HepG2 (cell line): ENCODE measurements around the gene TESK1. TPM values are rescaled to one million over a fixed set of nuclear protein-coding genes. Genes with fewer than 3 reads are reported as not detected.

Experiments used
- EED ChIP-seq: sonication (generic); formaldehyde crosslinking; IDR thresholded peaks from 2 replicates; pipeline ENCODE4 v1.5.0; 2020; ENCODE audit warnings: mild to moderate bottlenecking, missing genetic modification reagents
- GATAD2A ChIP-seq: IDR thresholded peaks from 2 replicates; pipeline ENCODE4 v1.6.1; 2016
- GMEB1 ChIP-seq: sonication (generic); formaldehyde crosslinking; IDR thresholded peaks from 2 replicates; pipeline ENCODE4 v1.5.1; 2020; ENCODE audit warnings: missing genetic modification reagents, mild to moderate bottlenecking, borderline replicate concordance
- HOXA3 ChIP-seq: sonication (generic); formaldehyde crosslinking; IDR thresholded peaks from 2 replicates; pipeline ENCODE4 v1.5.0; 2020; ENCODE audit warnings: missing genetic modification reagents
- HOXD1 ChIP-seq: sonication (generic); formaldehyde crosslinking; IDR thresholded peaks from 2 replicates; pipeline ENCODE4 v1.5.0; 2020; ENCODE audit warnings: missing genetic modification reagents
- KAT2B ChIP-seq: fragments of 150-350 bp; IDR thresholded peaks from 2 replicates; pipeline ENCODE4 v1.6.1; 2014; ENCODE audit warnings: low read depth, low read length, borderline replicate concordance
- KLF11 ChIP-seq: IDR thresholded peaks from 2 replicates; pipeline ENCODE4 v1.6.1; 2016; ENCODE audit warnings: missing compliant biosample characterization
- MTERF4 ChIP-seq: sonication (generic); formaldehyde crosslinking; IDR thresholded peaks from 2 replicates; pipeline ENCODE4 v1.8.0; 2023; ENCODE audit warnings: mild to moderate bottlenecking, missing genetic modification reagents
- MTF1 ChIP-seq: sonication (generic); formaldehyde crosslinking; IDR thresholded peaks from 2 replicates; pipeline ENCODE4 v1.5.0; 2020; ENCODE audit warnings: missing genetic modification reagents
- NR2F2 ChIP-seq: IDR thresholded peaks from 2 replicates; pipeline ENCODE4 v1.6.1; 2012; ENCODE audit warnings: low read depth, inconsistent platforms, borderline replicate concordance
- PAF1 ChIP-seq: IDR thresholded peaks from 2 replicates; pipeline ENCODE4 v1.6.1; 2016; ENCODE audit warnings: missing genetic modification reagents, missing compliant biosample characterization
- RBM22 ChIP-seq: fragments of 200-400 bp; formaldehyde crosslinking; optimal IDR thresholded peaks from 2 replicates; pipeline ENCODE3; 2017; ENCODE audit warnings: mild to moderate bottlenecking, low read length, moderate library complexity
- REXO4 ChIP-seq: sonication (generic); formaldehyde crosslinking; IDR thresholded peaks from 2 replicates; pipeline ENCODE4 v1.8.0; 2022; ENCODE audit warnings: missing genetic modification reagents, mild to moderate bottlenecking, borderline replicate concordance
- SMC3 ChIP-seq: IDR thresholded peaks from 2 replicates; pipeline ENCODE4 v1.6.1; 2011; ENCODE audit warnings: low read length, improper control_type of control experiment
- U2AF2 ChIP-seq: fragments of 200-400 bp; formaldehyde crosslinking; IDR thresholded peaks from 2 replicates; pipeline ENCODE4 v1.6.1; 2017; ENCODE audit warnings: low read depth, mild to moderate bottlenecking, low read length
- XRCC5 ChIP-seq: fragments of 200-400 bp; formaldehyde crosslinking; optimal IDR thresholded peaks from 2 replicates; pipeline ENCODE3; 2017; ENCODE audit warnings: mild to moderate bottlenecking, low read length
- ZBTB7A ChIP-seq: sonication (generic); formaldehyde crosslinking; IDR thresholded peaks from 2 replicates; pipeline ENCODE4 v1.8.0; 2022; ENCODE audit warnings: mild to moderate bottlenecking, missing genetic modification reagents
- ZFP36L2 ChIP-seq: sonication (generic); formaldehyde crosslinking; IDR thresholded peaks from 2 replicates; pipeline ENCODE4 v1.4.0; 2020; ENCODE audit warnings: missing genetic modification reagents
- ZNF207 ChIP-seq: fragments of 450-650 bp; IDR thresholded peaks from 2 replicates; pipeline ENCODE4 v1.6.1; 2016; ENCODE audit warnings: antibody characterized with exemption, borderline replicate concordance
- ZNF251 ChIP-seq: sonication (generic); formaldehyde crosslinking; IDR thresholded peaks from 2 replicates; pipeline ENCODE4 v1.9.0; 2021; ENCODE audit warnings: mild to moderate bottlenecking, missing genetic modification reagents
- ZNF260 ChIP-seq: sonication (generic); formaldehyde crosslinking; IDR thresholded peaks from 2 replicates; pipeline ENCODE4 v1.4.0; 2020; ENCODE audit warnings: missing genetic modification reagents, low read depth, mild to moderate bottlenecking, borderline replicate concordance
- ZNF777 ChIP-seq: sonication (generic); formaldehyde crosslinking; IDR thresholded peaks from 2 replicates; pipeline ENCODE4 v1.4.0; 2020; ENCODE audit warnings: missing genetic modification reagents
- ZSCAN29 ChIP-seq: sonication (generic); formaldehyde crosslinking; conservative IDR thresholded peaks from 2 replicates; pipeline ENCODE4 v1.4.0; 2020; ENCODE audit warnings: mild to moderate bottlenecking, missing genetic modification reagents
- polyA plus RNA-seq, 8 experiments: library from polyadenylated mRNA; depleted of rRNA in 3 of 8; stranded (reverse) in 7 of 8; unstranded in 1 of 8; fragments of >200 nt; fragmentation: Illumina TruSeq in 4 of 8; extraction: Trizol in 4 of 8; gene quantifications; 2 replicates each; pipeline versions ENCODE4 v1.2.1 to v1.2.3, GENCODE V29; 2011 to 2016; ENCODE audit warnings: low read depth in 4 of 8, missing spikeins in 1 of 8, mixed read lengths in 1 of 8; ENCODE audit not compliant: insufficient read depth in 1 of 8
- total RNA-seq, 5 experiments: library from RNA; depleted of rRNA; stranded (reverse); fragments of >200 nt; fragmentation: Illumina TruSeq; extraction: Trizol; gene quantifications; 2 replicates each; pipeline ENCODE4 v1.2.3, GENCODE V29; 2016; ENCODE audit warnings: low read depth in 1 of 5
- TF ChIP-seq, protein P1 (sequence below): sonication (generic); formaldehyde crosslinking; IDR thresholded peaks from 2 replicates; pipeline ENCODE4 v1.9.0; 2022; ENCODE audit warnings: missing genetic modification reagents, mild to moderate bottlenecking, borderline replicate concordance
- TF ChIP-seq, protein P2 (sequence below): sonication (generic); formaldehyde crosslinking; IDR thresholded peaks from 2 replicates; pipeline ENCODE4 v1.8.0; 2022; ENCODE audit warnings: mild to moderate bottlenecking, missing genetic modification reagents, borderline replicate concordance
- TF ChIP-seq, protein P3 (sequence below): sonication (generic); formaldehyde crosslinking; IDR thresholded peaks from 2 replicates; pipeline ENCODE4 v1.4.0; 2020; ENCODE audit warnings: mild to moderate bottlenecking, missing genetic modification reagents

TESK1 gene
- total and polyA plus RNA-seq, 2 of the 13 experiments (the other 11 are each of a cell fraction or from before 2014, with no cell fraction given), result 7.3 to 13.6 TPM

- TF ChIP-seq HOXA3 (CRISPR knock-in tag) (peak; percentile 90), U2AF2 (no peak), GMEB1 (CRISPR knock-in tag) (peak; percentile 91), REXO4 (CRISPR knock-in tag) (no peak), ZNF777 (0 out of 2 replicates have a peak, but pooled peaks have one; percentile 72), HOXD1 (CRISPR knock-in tag) (0 out of 2 replicates have a peak, but pooled peaks have one; percentile 65), KLF11 (CRISPR knock-in tag) (peak; percentile 94), MTF1 (CRISPR knock-in tag) (no peak), GATAD2A (CRISPR knock-in tag) (peak; percentile 62), KAT2B (no peak), ZSCAN29 (no peak), MTERF4 (CRISPR knock-in tag) (no peak), ZBTB7A (peak; percentile 91), ZNF260 (CRISPR knock-in tag) (no peak), SMC3 (no peak), ZNF207 (no peak), ZNF251 (CRISPR knock-in tag) (no peak), ZFP36L2 (no peak), RBM22 (no peak), NR2F2 (no peak), XRCC5 (peak; percentile 78), EED (CRISPR knock-in tag) (no peak), PAF1 (CRISPR knock-in tag) (no peak)
- TF ChIP-seq, protein P1, sequence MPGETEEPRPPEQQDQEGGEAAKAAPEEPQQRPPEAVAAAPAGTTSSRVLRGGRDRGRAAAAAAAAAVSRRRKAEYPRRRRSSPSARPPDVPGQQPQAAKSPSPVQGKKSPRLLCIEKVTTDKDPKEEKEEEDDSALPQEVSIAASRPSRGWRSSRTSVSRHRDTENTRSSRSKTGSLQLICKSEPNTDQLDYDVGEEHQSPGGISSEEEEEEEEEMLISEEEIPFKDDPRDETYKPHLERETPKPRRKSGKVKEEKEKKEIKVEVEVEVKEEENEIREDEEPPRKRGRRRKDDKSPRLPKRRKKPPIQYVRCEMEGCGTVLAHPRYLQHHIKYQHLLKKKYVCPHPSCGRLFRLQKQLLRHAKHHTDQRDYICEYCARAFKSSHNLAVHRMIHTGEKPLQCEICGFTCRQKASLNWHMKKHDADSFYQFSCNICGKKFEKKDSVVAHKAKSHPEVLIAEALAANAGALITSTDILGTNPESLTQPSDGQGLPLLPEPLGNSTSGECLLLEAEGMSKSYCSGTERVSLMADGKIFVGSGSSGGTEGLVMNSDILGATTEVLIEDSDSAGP, result peak; percentile 81
- TF ChIP-seq, protein P2, sequence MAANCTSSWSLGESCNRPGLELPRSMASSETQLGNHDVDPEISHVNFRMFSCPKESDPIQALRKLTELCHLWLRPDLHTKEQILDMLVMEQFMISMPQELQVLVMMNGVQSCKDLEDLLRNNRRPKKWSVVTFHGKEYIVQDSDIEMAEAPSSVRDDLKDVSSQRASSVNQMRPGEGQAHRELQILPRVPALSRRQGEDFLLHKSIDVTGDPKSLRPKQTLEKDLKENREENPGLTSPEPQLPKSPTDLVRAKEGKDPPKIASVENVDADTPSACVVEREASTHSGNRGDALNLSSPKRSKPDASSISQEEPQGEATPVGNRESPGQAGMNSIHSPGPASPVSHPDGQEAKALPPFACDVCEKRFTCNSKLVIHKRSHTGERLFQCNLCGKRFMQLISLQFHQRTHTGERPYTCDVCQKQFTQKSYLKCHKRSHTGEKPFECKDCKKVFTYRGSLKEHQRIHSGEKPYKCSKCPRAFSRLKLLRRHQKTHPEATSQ (CRISPR knock-in tag), result peak; percentile 97; the same call in 1 of the 2 replicates
- TF ChIP-seq, protein P3, sequence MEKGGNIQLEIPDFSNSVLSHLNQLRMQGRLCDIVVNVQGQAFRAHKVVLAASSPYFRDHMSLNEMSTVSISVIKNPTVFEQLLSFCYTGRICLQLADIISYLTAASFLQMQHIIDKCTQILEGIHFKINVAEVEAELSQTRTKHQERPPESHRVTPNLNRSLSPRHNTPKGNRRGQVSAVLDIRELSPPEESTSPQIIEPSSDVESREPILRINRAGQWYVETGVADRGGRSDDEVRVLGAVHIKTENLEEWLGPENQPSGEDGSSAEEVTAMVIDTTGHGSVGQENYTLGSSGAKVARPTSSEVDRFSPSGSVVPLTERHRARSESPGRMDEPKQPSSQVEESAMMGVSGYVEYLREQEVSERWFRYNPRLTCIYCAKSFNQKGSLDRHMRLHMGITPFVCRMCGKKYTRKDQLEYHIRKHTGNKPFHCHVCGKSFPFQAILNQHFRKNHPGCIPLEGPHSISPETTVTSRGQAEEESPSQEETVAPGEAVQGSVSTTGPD (CRISPR knock-in tag), result no peak
These were observed 980 bp upstream of the TESK1 start (continued) for GRCh38 chr9:35603986-35604577.
